PC-3 (cell line): ENCODE results near the gene OR52I2. TPM values are rescaled to one million over a fixed set of nuclear protein-coding genes. Genes with fewer than 3 reads are reported as not detected.
A peak's percentile ranks its signal among the peaks of the same experiment; 100 is the strongest.

Experiments
- ATAC-seq: fragments of 200-7000 bp; cut with Tn5 transposase; 2 replicates; pipeline ENCODE4 v1.9.1; 2020; ENCODE audit warnings: mild to moderate bottlenecking, moderate library complexity
- BruUV-seq: library from RNA; stranded (reverse); fragments of 400-500 nt; replicated peaks from 2 replicates; lab custom pipeline; 2021; lab: Mats Ljungman, UMichigan
- CTCF ChIA-PET: fragments of 300-600 bp; sonication (Branson Sonifier 250); formaldehyde crosslinking; loops from one replicate; lab custom pipeline; 2022; ENCODE audit warnings: antibody characterized with exemption; lab: Charles Lee
- POLR2A ChIA-PET: fragments of 300-600 bp; sonication (Branson Sonifier 250); formaldehyde crosslinking; loops from one replicate; lab custom pipeline; 2022; ENCODE audit warnings: antibody characterized with exemption; ENCODE audit not compliant: unreplicated experiment; lab: Charles Lee
- DNase-seq: peaks from one replicate; pipeline ENCODE4 v3.0.0-alpha.2; 2015
- H2AFZ ChIP-seq: fragments of 300-600 bp; sonication (generic); 2 replicates; pipeline ENCODE4 v1.6.0; 2016; ENCODE audit warnings: antibody characterized with exemption, low read length
- H3F3A ChIP-seq: fragments of 300-600 bp; sonication (generic); one replicate; pipeline ENCODE4 v1.6.0; 2017; ENCODE audit warnings: antibody characterized with exemption, low read length, control low read depth, mild to moderate bottlenecking; ENCODE audit not compliant: unreplicated experiment
- H3K27ac ChIP-seq: fragments of 300-600 bp; sonication (generic); 2 replicates; pipeline ENCODE4 v1.5.1; 2016; ENCODE audit warnings: mild to moderate bottlenecking, low read length
- H3K27me3 ChIP-seq: fragments of 300-600 bp; sonication (generic); 2 replicates; pipeline ENCODE4 v1.6.1; 2016; ENCODE audit warnings: low read length, mixed read lengths
- H3K36me3 ChIP-seq: fragments of 300-600 bp; sonication (generic); 2 replicates; pipeline ENCODE4 v1.6.1; 2016; ENCODE audit warnings: low read depth, mixed run types, low read length, mixed read lengths
- H3K4me1 ChIP-seq: fragments of 300-600 bp; sonication (generic); 2 replicates; pipeline ENCODE4 v1.5.1; 2016; ENCODE audit warnings: low read length; ENCODE audit not compliant: insufficient read depth
- H3K4me2 ChIP-seq: fragments of 300-600 bp; sonication (generic); 2 replicates; pipeline ENCODE4 v1.6.0; 2016; ENCODE audit warnings: low read length
- H3K4me3 ChIP-seq: fragments of 300-600 bp; sonication (generic); 2 replicates; pipeline ENCODE4 v1.5.1; 2016; ENCODE audit warnings: mild to moderate bottlenecking, low read length, mixed read lengths
- H3K79me2 ChIP-seq: fragments of 300-600 bp; sonication (generic); 2 replicates; pipeline ENCODE4 v1.6.1; 2017; ENCODE audit warnings: low read length, mixed read lengths
- H3K9ac ChIP-seq: fragments of 300-600 bp; sonication (generic); 2 replicates; pipeline ENCODE4 v1.6.0; 2016; ENCODE audit warnings: mild to moderate bottlenecking, low read length
- H3K9me2 ChIP-seq: fragments of 300-600 bp; sonication (generic); replicated peaks from 2 replicates; pipeline ENCODE4 v1.6.1; 2016; ENCODE audit warnings: mixed run types, low read length, mixed read lengths
- H3K9me3 ChIP-seq: fragments of 300-600 bp; sonication (generic); 2 replicates; pipeline ENCODE4 v1.6.1; 2016; ENCODE audit warnings: low read length, mixed read lengths
- H4K20me1 ChIP-seq: fragments of 300-600 bp; sonication (generic); 2 replicates; pipeline ENCODE4 v1.6.1; 2016; ENCODE audit warnings: low read length, mixed read lengths
- CTCF ChIP-seq: fragments of 300-600 bp; sonication (generic); conservative IDR thresholded peaks from 2 replicates; pipeline ENCODE4 v1.5.1; 2017; ENCODE audit warnings: antibody characterized with exemption, low read depth, mild to moderate bottlenecking, low read length
- EZH2 ChIP-seq: fragments of 300-600 bp; sonication (generic); IDR thresholded peaks from one replicate; pipeline ENCODE4 v1.6.1; 2017; ENCODE audit warnings: antibody characterized with exemption, mild to moderate bottlenecking, low read length; ENCODE audit not compliant: unreplicated experiment
- EZH2phosphoT487 ChIP-seq: fragments of 300-600 bp; sonication (generic); IDR thresholded peaks from 2 replicates; pipeline ENCODE4 v1.6.1; 2018; ENCODE audit warnings: mild to moderate bottlenecking, antibody characterized with exemption, low read length, borderline replicate concordance
- intact Hi-C: fragments of 100-400 bp; cut with micrococcal nuclease; formaldehyde crosslinking; loops from 2 replicates; pipeline ENCODE4 v1.9.0; 2023
- total RNA-seq: library from RNA; depleted of rRNA; stranded (reverse); fragments of >200 nt; gene quantifications from 2 replicates; pipeline ENCODE4 v1.2.3, GENCODE V29; 2014

Gene OR52I2
- total RNA-seq, 1 experiment from 2014 or later: not detected

- no peaks in the 10 kb centered on the region for H3F3A ChIP-seq
- H3K4me3 ChIP-seq: no peak overlapping the region
- H3K27ac ChIP-seq: peak overlapping the region; percentile 21; the same call in 1 of the 2 replicates
- H3K9me3 ChIP-seq: no peaks in the 10 kb centered on the region
- H3K9ac ChIP-seq: no peak overlapping the region
- ChIA-PET CTCF (no interaction called here), POLR2A (no interaction called here)
- DNase-seq (peak; percentile 67), ATAC-seq (peak; percentile 77)
- peaks cover 6% of the 10 kb centered on the region; the same call in 1 of the 2 replicates for H3K4me1 ChIP-seq
- no peaks in the 10 kb centered on the region for H3K36me3 ChIP-seq
- H3K27me3 ChIP-seq: 0 out of 2 replicates have a peak, but pooled peaks cover 5% of the 10 kb centered on the region
- TF ChIP-seq EZH2: no peak
- TF ChIP-seq EZH2phosphoT487: no peak
- no peak for TF ChIP-seq CTCF
- BruUV-seq: no TSS peak
- H4K20me1 ChIP-seq: no peaks in the 10 kb centered on the region
- no peaks in the 10 kb centered on the region for H3K9me2 ChIP-seq
- no peak overlapping the region for H3K4me2 ChIP-seq
- H2AFZ ChIP-seq: no peak overlapping the region
- no peaks in the 10 kb centered on the region for H3K79me2 ChIP-seq
- intact Hi-C loops: no loop called here
Measured at GRCh38 chr11:4543561-4543960, 38.0 kb upstream of the OR52I2 start.

- no peaks in the 10 kb centered on the region for H4K20me1 ChIP-seq
- H3K4me1 ChIP-seq: peaks cover 6% of the 10 kb centered on the region; the same call in 1 of the 2 replicates
- no peak within 1 kb of the TSS for H3K9ac ChIP-seq
- no peak for TF ChIP-seq EZH2phosphoT487
- TF ChIP-seq CTCF: no peak
- TF ChIP-seq EZH2: no peak
- no peaks in the 10 kb centered on the region for H3K79me2 ChIP-seq
- no peak within 1 kb of the TSS for H2AFZ ChIP-seq
- no peaks in the 10 kb centered on the region for H3K36me3 ChIP-seq
- no peak within 1 kb of the TSS for H3K4me3 ChIP-seq
- no TSS peak for BruUV-seq
- no peak for ATAC-seq
- H3F3A ChIP-seq: no peaks in the 10 kb centered on the region
- no peak within 1 kb of the TSS for H3K4me2 ChIP-seq
- DNase-seq: no peak
- no peaks in the 10 kb centered on the region for H3K9me2 ChIP-seq
- ChIA-PET POLR2A (no interaction called here), CTCF (no interaction called here)
- intact Hi-C loops: no loop called here
- H3K27me3 ChIP-seq: 0 out of 2 replicates have a peak, but pooled peaks cover 5% of the 10 kb centered on the region
- 0 out of 2 replicates have a peak within 1 kb of the TSS, but pooled peaks have one; percentile 21 for H3K27ac ChIP-seq
- no peaks in the 10 kb centered on the region for H3K9me3 ChIP-seq
Measured at GRCh38 chr11:4544891-4545290, 36.7 kb upstream of the OR52I2 start, which contains the start of gene OR52M1. TSS of gene OR52M1 (plus strand) at chr11:4545191. CDS start at chr11:4545191, 0 bp downstream.

GRCh38 chr11:4546878-4547277 is 34.7 kb upstream of the OR52I2 start:
- no peaks in the 10 kb centered on the region for H3K36me3 ChIP-seq
- no peak overlapping the region for H3K27ac ChIP-seq
- H4K20me1 ChIP-seq: no peaks in the 10 kb centered on the region
- no peaks in the 10 kb centered on the region for H3K79me2 ChIP-seq
- DNase-seq (no peak), ATAC-seq (no peak)
- peaks cover 6% of the 10 kb centered on the region; the same call in 1 of the 2 replicates for H3K4me1 ChIP-seq
- no peak overlapping the region for H3K9ac ChIP-seq
- CTCF ChIA-PET: no interaction called here
- no peaks in the 10 kb centered on the region for H3K9me3 ChIP-seq
- no peak overlapping the region for H2AFZ ChIP-seq
- POLR2A ChIA-PET: no interaction called here
- TF ChIP-seq EZH2phosphoT487 (no peak), EZH2 (no peak), CTCF (no peak)
- H3K4me3 ChIP-seq: no peak overlapping the region
- no TSS peak for BruUV-seq
- intact Hi-C loops: no loop called here
- H3F3A ChIP-seq: no peaks in the 10 kb centered on the region
- no peaks in the 10 kb centered on the region for H3K9me2 ChIP-seq
- 0 out of 2 replicates have a peak, but pooled peaks cover 5% of the 10 kb centered on the region for H3K27me3 ChIP-seq
- H3K4me2 ChIP-seq: no peak overlapping the region
